ENCODE results near the gene PRPH2. TPM values are rescaled to one million over a fixed set of nuclear protein-coding genes. Genes with fewer than 3 reads are reported as not detected.

The PRPH2 gene
- total RNA-seq, 4 donors from 2014 or later = 0.16 TPM; not detected in 3

DNA sequence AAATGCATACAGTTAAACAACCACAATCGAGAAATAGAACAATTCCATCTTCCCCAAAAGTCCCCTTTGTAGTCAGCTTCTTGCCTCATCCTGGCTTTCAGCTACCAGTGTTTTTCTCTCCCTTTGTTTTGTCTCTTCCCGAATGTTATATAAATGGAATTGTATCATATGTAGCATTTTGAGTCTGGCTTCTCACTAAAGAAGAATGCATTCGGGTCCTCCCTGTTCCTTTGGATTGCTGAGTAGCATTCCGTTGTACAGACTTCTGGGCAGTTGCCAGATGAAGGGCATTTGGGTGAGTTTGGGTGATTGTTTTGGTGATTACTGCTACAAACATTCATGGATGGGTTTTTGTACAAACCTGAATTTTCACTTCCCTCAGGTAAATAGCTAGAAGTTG lies 27.8 kb downstream of the PRPH2 start:
- WGBS, 2 donors = 35 to 53% methylated on average over 4 of the region's 4 CpGs
- TF ChIP-seq, protein P1, sequence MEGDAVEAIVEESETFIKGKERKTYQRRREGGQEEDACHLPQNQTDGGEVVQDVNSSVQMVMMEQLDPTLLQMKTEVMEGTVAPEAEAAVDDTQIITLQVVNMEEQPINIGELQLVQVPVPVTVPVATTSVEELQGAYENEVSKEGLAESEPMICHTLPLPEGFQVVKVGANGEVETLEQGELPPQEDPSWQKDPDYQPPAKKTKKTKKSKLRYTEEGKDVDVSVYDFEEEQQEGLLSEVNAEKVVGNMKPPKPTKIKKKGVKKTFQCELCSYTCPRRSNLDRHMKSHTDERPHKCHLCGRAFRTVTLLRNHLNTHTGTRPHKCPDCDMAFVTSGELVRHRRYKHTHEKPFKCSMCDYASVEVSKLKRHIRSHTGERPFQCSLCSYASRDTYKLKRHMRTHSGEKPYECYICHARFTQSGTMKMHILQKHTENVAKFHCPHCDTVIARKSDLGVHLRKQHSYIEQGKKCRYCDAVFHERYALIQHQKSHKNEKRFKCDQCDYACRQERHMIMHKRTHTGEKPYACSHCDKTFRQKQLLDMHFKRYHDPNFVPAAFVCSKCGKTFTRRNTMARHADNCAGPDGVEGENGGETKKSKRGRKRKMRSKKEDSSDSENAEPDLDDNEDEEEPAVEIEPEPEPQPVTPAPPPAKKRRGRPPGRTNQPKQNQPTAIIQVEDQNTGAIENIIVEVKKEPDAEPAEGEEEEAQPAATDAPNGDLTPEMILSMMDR (IDR thresholded peaks at IDR 0.05) = no peak
- TF ChIP-seq POLR2A (IDR thresholded peaks at IDR 0.05) = no peak
- no peak for DNase-seq (ENCODE audit: low spot score in 2 of 2)
- no peak overlapping the region for H3K4me3 ChIP-seq (ENCODE audit: low read depth, poor library complexity, severe bottlenecking)
- intact Hi-C loops (cut with DNase I; ENCODE audit: low total_unique reads) = no loop called here

DNA sequence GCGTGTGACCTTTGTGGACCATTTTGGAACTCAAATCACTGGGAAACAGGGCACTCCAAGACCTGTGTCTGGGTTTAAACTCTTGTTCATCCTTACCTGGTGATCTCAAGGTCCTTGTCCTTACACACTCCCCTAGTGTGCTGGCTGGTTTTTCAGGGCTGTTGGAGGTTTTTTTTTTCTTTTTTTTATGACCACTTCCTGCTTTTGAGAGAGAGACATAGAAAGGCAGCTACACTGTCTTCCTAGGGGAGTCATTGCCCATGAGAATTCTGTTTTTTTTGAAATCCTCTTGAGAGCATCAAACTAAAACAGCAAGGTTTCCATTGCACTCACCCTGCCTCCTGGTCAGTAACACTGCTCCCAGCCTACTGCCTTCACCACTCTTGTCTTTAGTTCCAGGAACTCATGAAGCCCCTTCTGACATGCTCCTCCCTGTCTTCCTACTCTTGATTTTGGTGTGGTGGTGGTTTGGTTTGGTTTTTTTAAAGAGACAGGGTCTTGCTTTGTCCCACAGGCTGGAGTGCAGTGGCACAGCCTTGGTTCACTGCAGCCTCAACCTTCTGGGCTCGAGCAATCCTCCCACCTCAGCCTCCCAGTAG lies 28.6 kb downstream of the PRPH2 start:
- no peak for DNase-seq (ENCODE audit: low spot score in 2 of 2)
- TF ChIP-seq, protein P1 (IDR thresholded peaks at IDR 0.05) = no peak
- TF ChIP-seq POLR2A (IDR thresholded peaks at IDR 0.05) = no peak
- H3K4me3 ChIP-seq (ENCODE audit: low read depth, poor library complexity, severe bottlenecking) = no peak overlapping the region
- WGBS, 2 donors = 93 to 97% methylated on average over 2 of the region's 2 CpGs
- intact Hi-C loops (cut with DNase I; ENCODE audit: low total_unique reads) = no loop called here

DNA sequence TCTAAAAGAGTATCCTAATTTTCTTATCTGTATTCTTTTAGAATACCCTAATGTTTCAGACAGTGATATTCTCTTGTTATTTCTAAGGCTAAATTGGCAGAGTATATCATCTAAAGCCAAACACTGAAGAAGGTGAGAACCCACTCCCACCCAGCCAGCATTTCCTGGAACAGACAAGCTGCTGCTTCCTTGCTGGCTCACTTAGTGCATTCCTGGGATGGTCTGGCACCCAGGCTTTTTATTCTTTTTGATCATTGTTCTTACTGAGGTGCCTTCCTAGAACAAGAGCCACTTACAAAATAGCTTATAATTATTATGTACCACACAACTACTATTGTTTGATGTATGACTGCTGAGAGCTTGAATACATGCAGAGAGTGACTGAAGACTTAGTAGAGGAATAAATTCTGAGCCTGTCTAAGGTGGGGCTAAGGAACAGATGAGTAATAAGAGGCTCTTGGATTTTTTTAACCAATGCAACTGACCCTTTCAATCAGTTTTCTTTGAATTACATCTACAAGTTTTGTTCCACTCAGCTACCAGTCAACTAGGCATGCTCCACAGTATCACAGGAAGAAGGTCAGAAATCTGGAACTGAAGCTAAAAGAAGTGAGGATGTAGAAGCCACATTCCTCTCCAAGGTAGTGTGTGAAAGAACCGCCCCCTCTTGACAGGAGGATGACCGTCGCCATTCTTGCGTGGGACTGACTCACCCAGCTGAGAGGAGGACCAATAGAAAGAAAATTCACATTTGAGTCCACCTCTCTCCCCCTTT lies 30.1 kb downstream of the PRPH2 start:
- intact Hi-C loops (cut with DNase I; ENCODE audit: low total_unique reads) = no loop called here
- H3K4me3 ChIP-seq (ENCODE audit: low read depth, poor library complexity, severe bottlenecking) = no peak overlapping the region
- TF ChIP-seq POLR2A (IDR thresholded peaks at IDR 0.05) = no peak
- TF ChIP-seq, protein P1 (IDR thresholded peaks at IDR 0.05) = no peak
- no peak for DNase-seq (ENCODE audit: low spot score in 2 of 2)
- WGBS, 2 donors = 65 to 67% methylated on average over 4 of the region's 4 CpGs

DNA sequence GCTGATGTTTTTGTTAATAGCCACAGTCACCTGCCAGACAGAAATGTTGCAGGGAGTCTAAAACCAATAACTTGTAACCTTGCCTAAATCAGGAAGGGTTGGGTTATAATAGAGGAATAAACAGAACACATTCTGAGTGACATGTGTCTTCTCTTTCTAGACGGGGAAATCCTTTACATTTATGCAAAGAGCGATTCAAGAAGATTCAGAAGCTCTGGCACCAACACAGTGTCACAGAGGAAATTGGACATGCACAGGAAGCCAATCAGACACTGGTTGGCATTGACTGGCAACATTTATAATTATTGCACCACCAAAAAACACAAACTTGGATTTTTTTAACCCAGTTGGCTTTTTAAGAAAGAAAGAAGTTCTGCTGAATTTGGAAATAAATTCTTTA lies 31.5 kb downstream of the PRPH2 start:
- no peak for DNase-seq (ENCODE audit: low spot score in 2 of 2)
- H3K4me3 ChIP-seq (ENCODE audit: low read depth, poor library complexity, severe bottlenecking) = no peak overlapping the region
- 51 to 61% methylated on average over 2 of the region's 2 CpGs for WGBS, 2 donors
- TF ChIP-seq, protein P1 (IDR thresholded peaks at IDR 0.05) = no peak
- TF ChIP-seq POLR2A (IDR thresholded peaks at IDR 0.05) = no peak
- intact Hi-C loops (cut with DNase I; ENCODE audit: low total_unique reads) = no loop called here

DNA sequence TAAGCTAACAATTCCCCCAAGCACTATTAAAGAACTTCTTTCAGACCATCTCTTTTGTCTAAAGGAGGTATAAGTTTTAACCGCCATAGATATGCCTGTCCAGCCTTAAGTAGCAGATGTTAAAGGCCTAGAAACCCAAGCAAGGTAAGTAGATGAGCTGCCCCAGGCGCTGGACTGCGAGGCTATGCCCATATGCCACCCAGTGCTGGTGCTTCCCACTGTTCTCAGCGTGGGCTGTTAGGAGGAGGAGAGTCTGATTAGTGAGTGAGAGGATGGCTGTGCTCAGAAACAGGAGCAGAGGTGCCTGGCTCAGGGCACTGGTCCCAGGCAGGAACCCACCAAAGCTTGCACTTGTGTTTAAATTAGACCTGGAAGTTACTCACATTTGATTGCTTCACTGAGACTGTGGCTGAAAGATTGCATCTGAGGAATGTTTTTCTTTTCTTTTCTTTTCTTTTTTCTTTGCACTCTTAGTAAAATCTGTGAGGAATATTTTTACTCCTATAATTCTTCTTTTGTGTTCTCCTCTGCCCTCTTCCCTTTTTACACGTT lies 32.2 kb downstream of the PRPH2 start:
- TF ChIP-seq, protein P1 (IDR thresholded peaks at IDR 0.05) = no peak
- no peak for TF ChIP-seq POLR2A (IDR thresholded peaks at IDR 0.05)

More for the DNA sequence above, 32.2 kb downstream of the PRPH2 start:
- 84 to 86% methylated on average over 5 of the region's 5 CpGs for WGBS, 2 donors
- no peak for DNase-seq (ENCODE audit: low spot score in 2 of 2)
- H3K4me3 ChIP-seq (ENCODE audit: low read depth, poor library complexity, severe bottlenecking) = no peak overlapping the region
- intact Hi-C loops (cut with DNase I; ENCODE audit: low total_unique reads) = no loop called here

Data from lower leg skin (tissue), 4 donors.